A549 (cell line): Measurements from ENCODE around the gene AFAP1. TPM values are rescaled to one million over a fixed set of nuclear protein-coding genes. Genes with fewer than 3 reads are reported as not detected.

Experiments used
- ATAC-seq, 2 experiments: fragments of 200-7000 bp in 1 of 2; fragments of >200 bp in 1 of 2; cut with Nextera tagmentation in 1 of 2; cut with Tn5 transposase in 1 of 2; 3 replicates each; pipeline versions ENCODE4 v1.8.0 to v1.9.1; 2018 to 2020; ENCODE audit warnings: mild to moderate bottlenecking in 1 of 2, moderate library complexity in 1 of 2
- CTCF ChIA-PET: fragments of 300-600 bp; sonication (Branson Sonifier 250); formaldehyde crosslinking; extraction: SDS; loops from one replicate; lab custom pipeline; 2021; ENCODE audit warnings: antibody characterized with exemption, inconsistent platforms; lab: Yijun Ruan, JAX
- POLR2A ChIA-PET: fragments of 350-600 bp; formaldehyde crosslinking; extraction: SDS; loops from one replicate; lab custom pipeline; 2021; ENCODE audit warnings: antibody characterized with exemption, inconsistent platforms; lab: Yijun Ruan, JAX
- DNase-seq, 2 experiments: peaks; one replicate each; pipeline versions ENCODE4 v3.0.0 to v3.0.0-alpha.2; 2011 to 2016; ENCODE audit warnings: low read depth in 1 of 2, low spot score in 1 of 2
- FAIRE-seq: peaks from 2 replicates; lab custom pipeline; 2011; peaks lifted over from hg19 to GRCh38; lab: Jason Lieb, UNC
- H3K27ac ChIP-seq, 2 experiments: fragments of >200 bp; sonication (Bioruptor Twin); formaldehyde crosslinking; 3 replicates each; pipeline ENCODE4 v1.5.1; 2016 to 2017
- H3K4me1 ChIP-seq: fragments of >200 bp; sonication (Bioruptor Twin); formaldehyde crosslinking; 3 replicates; pipeline ENCODE4 v1.6.1; 2016
- H3K4me2 ChIP-seq: fragments of >200 bp; sonication (Bioruptor Twin); formaldehyde crosslinking; 3 replicates; pipeline ENCODE4 v1.6.1; 2016
- H3K4me3 ChIP-seq: fragments of >200 bp; sonication (Bioruptor Twin); formaldehyde crosslinking; 3 replicates; pipeline ENCODE4 v1.5.1; 2016
- H3K9me3 ChIP-seq: fragments of >200 bp; sonication (Bioruptor Twin); formaldehyde crosslinking; 3 replicates; pipeline ENCODE4 v1.6.1; 2016
- CHD4 ChIP-seq: fragments of 200-600 bp; sonication (generic); IDR thresholded peaks from 2 replicates; pipeline ENCODE4 v1.6.1; 2016; ENCODE audit warnings: antibody characterized with exemption, mild to moderate bottlenecking, borderline replicate concordance
- EHF ChIP-seq: fragments of 250-450 bp; sonication (Bioruptor Pico); IDR thresholded peaks from 2 replicates; pipeline ENCODE4 v1.5.0; 2020; ENCODE audit warnings: mild to moderate bottlenecking
- FOSB ChIP-seq: fragments of 250-450 bp; sonication (Bioruptor Pico); IDR thresholded peaks from 2 replicates; pipeline ENCODE4 v1.5.0; 2020; ENCODE audit warnings: mild to moderate bottlenecking, moderate library complexity
- FOSL2 ChIP-seq, 2 experiments: fragments of 450-650 bp in 1 of 2; fragments of >200 bp in 1 of 2; sonication (Bioruptor Twin) in 1 of 2; formaldehyde crosslinking; IDR thresholded peaks; 2 replicates each; pipeline versions ENCODE4 v1.5.0 to v1.6.1; 2016 to 2020; ENCODE audit warnings: mild to moderate bottlenecking in 1 of 2, moderate library complexity in 1 of 2
- GATA3 ChIP-seq: IDR thresholded peaks from 2 replicates; pipeline ENCODE4 v1.6.1; 2012; ENCODE audit warnings: borderline replicate concordance
- HOXA7 ChIP-seq: fragments of 250-450 bp; sonication (Bioruptor Pico); IDR thresholded peaks from 2 replicates; pipeline ENCODE4 v1.5.0; 2020; ENCODE audit warnings: mild to moderate bottlenecking, moderate library complexity
- HOXB5 ChIP-seq: fragments of 250-450 bp; sonication (Bioruptor Pico); IDR thresholded peaks from 2 replicates; pipeline ENCODE4 v1.5.0; 2020; ENCODE audit warnings: mild to moderate bottlenecking, moderate library complexity
- JUN ChIP-seq, 2 experiments: fragments of >200 bp; sonication (Bioruptor Twin); formaldehyde crosslinking; IDR thresholded peaks; 2 replicates in 1 of 2; 3 replicates in 1 of 2; pipeline ENCODE4 v1.6.1; 2016 to 2017
- MAZ ChIP-seq: fragments of 150-350 bp; IDR thresholded peaks from 2 replicates; pipeline ENCODE4 v1.6.1; 2014; ENCODE audit warnings: antibody characterized with exemption, low read depth, low read length, borderline replicate concordance
- NFE2L2 ChIP-seq: fragments of 150-350 bp; conservative IDR thresholded peaks from 2 replicates; pipeline ENCODE4 v1.6.1; 2014; ENCODE audit warnings: low read length
- POLR2A ChIP-seq: IDR thresholded peaks from 2 replicates; pipeline ENCODE4 v1.6.1; 2012; ENCODE audit warnings: mild to moderate bottlenecking, low read length
- RARB ChIP-seq: fragments of 250-450 bp; sonication (Bioruptor Pico); IDR thresholded peaks from 2 replicates; pipeline ENCODE4 v1.8.0; 2021; ENCODE audit warnings: mild to moderate bottlenecking, moderate library complexity
- RCOR1 ChIP-seq: fragments of 150-350 bp; IDR thresholded peaks from 2 replicates; pipeline ENCODE4 v1.6.1; 2014; ENCODE audit warnings: antibody characterized with exemption, low read length, low read depth
- RFX5 ChIP-seq: fragments of 450-650 bp; IDR thresholded peaks from 2 replicates; pipeline ENCODE4 v1.7.1; 2014; ENCODE audit warnings: antibody characterized with exemption, mild to moderate bottlenecking, moderate library complexity
- TFCP2L1 ChIP-seq: fragments of 250-450 bp; sonication (Bioruptor Pico); IDR thresholded peaks from 2 replicates; pipeline ENCODE4 v1.5.0; 2021; ENCODE audit warnings: mild to moderate bottlenecking
- ZNF302 ChIP-seq: fragments of 250-450 bp; sonication (Bioruptor Pico); IDR thresholded peaks from 2 replicates; pipeline ENCODE4 v1.9.0; 2021; ENCODE audit warnings: inconsistent platforms, mild to moderate bottlenecking, moderate library complexity
- WGBS: methylation state at CpG from one replicate; pipeline ENCODE4 v1.1.6; 2017; ENCODE audit errors: missing lambda C conversion rate; 5-methylcytosine and 5-hydroxymethylcytosine counted together
- polyA plus RNA-seq, 4 experiments: library from polyadenylated mRNA; depleted of rRNA in 3 of 4; stranded (reverse); fragments of >200 nt; fragmentation: RNase III in 1 of 4; extraction: RNeasy Plus Mini Kit Qiagen cat#74134 plus additional on column Dnase treatment in 1 of 4; gene quantifications; 2 replicates in 3 of 4; 3 replicates in 1 of 4; pipeline ENCODE4 v1.2.3, GENCODE V29; 2011 to 2017
- TF ChIP-seq, protein P1 (sequence below): IDR thresholded peaks from 2 replicates; pipeline ENCODE4 v1.6.1; 2012
- TF ChIP-seq, protein P2 (sequence below): fragments of >200 bp; sonication (Bioruptor Twin); formaldehyde crosslinking; IDR thresholded peaks from 3 replicates; pipeline ENCODE4 v1.5.1; 2016
- TF ChIP-seq, protein P3 (sequence below): IDR thresholded peaks from 2 replicates; pipeline ENCODE4 v1.6.1; 2012; ENCODE audit warnings: low read depth, borderline replicate concordance
- TF ChIP-seq, protein P4 (sequence below): fragments of 150-350 bp; IDR thresholded peaks from 2 replicates; pipeline ENCODE4 v1.6.1; 2014; ENCODE audit warnings: low read depth, mild to moderate bottlenecking, low read length
- TF ChIP-seq, protein P5 (sequence below): fragments of >200 bp; sonication (Bioruptor Twin); formaldehyde crosslinking; IDR thresholded peaks from 3 replicates; pipeline ENCODE4 v1.6.1; 2016
- TF ChIP-seq, protein P6 (sequence below): fragments of 250-450 bp; sonication (Bioruptor Pico); IDR thresholded peaks from 2 replicates; pipeline ENCODE4 v1.5.0; 2020; ENCODE audit warnings: low read depth, mild to moderate bottlenecking, moderate library complexity
- TF ChIP-seq, protein P7 (sequence below): fragments of 200-600 bp; sonication (generic); IDR thresholded peaks from 2 replicates; pipeline ENCODE4 v1.6.1; 2016; ENCODE audit warnings: antibody characterized with exemption, mild to moderate bottlenecking, moderate library complexity

AFAP1 gene
- polyA plus RNA-seq, 2 of the 4 experiments (the other 2 are of a cell fraction), result 25.4 to 29.6 TPM

DNA sequence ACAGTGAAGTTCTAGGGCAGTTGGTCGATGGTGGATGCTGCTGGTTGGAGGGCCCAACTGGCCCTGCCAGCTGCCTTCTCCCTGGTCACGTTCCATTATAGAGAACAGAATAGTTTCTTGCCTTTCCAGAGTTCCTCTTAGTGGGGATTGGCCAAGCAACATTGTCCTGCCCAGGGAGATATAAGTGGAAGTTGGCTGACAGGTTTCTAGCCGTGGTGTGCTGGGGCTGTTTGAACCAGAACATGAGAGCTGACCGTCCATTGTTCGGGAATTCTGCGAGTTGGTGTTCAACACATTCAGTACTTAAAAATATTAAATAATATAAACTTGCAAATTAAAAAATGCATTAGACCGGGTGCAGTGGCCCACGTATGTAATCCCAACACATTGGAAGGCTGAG lies 3.5 kb upstream of the AFAP1 start:
- Histone ChIP-seq H3K4me3 (no peak overlapping the region), H3K27ac (peak overlapping the region in 1 of 2 experiments; percentile 38; a peak in 2 of 6 replicates), H3K4me2 (no peak overlapping the region), H3K4me1 (peaks cover 36% of the 10 kb centered on the region), H3K9me3 (no peaks in the 10 kb centered on the region)
- CTCF ChIA-PET, result interaction anchor here (0.6 to 2.8 kb wide), 4 partner anchors 9 to 731 kb away, joined by 3 to 11 read pairs (median 3); no protein-coding TSS in a partner anchor
- POLR2A ChIA-PET, result no interaction called here
- WGBS, result 95% methylated on average over 8 of the region's 8 CpGs
- ATAC-seq (no peak), DNase-seq (no peak), FAIRE-seq (no peak)
- TF ChIP-seq NFE2L2 (no peak), ZNF302 (no peak), FOSB (CRISPR knock-in tag) (no peak), TFCP2L1 (CRISPR knock-in tag) (no peak), MAZ (no peak), FOSL2 (IDR thresholded peaks at IDR 0.05) (no peak), FOSL2 (CRISPR knock-in tag; IDR thresholded peaks at IDR 0.05) (no peak), RFX5 (no peak), POLR2A (no peak), RCOR1 (no peak), GATA3 (no peak), EHF (no peak)
- TF ChIP-seq, protein P1, sequence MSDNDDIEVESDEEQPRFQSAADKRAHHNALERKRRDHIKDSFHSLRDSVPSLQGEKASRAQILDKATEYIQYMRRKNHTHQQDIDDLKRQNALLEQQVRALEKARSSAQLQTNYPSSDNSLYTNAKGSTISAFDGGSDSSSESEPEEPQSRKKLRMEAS, result no peak
- TF ChIP-seq, protein P2, sequence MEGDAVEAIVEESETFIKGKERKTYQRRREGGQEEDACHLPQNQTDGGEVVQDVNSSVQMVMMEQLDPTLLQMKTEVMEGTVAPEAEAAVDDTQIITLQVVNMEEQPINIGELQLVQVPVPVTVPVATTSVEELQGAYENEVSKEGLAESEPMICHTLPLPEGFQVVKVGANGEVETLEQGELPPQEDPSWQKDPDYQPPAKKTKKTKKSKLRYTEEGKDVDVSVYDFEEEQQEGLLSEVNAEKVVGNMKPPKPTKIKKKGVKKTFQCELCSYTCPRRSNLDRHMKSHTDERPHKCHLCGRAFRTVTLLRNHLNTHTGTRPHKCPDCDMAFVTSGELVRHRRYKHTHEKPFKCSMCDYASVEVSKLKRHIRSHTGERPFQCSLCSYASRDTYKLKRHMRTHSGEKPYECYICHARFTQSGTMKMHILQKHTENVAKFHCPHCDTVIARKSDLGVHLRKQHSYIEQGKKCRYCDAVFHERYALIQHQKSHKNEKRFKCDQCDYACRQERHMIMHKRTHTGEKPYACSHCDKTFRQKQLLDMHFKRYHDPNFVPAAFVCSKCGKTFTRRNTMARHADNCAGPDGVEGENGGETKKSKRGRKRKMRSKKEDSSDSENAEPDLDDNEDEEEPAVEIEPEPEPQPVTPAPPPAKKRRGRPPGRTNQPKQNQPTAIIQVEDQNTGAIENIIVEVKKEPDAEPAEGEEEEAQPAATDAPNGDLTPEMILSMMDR, result no peak
- TF ChIP-seq, protein P3, sequence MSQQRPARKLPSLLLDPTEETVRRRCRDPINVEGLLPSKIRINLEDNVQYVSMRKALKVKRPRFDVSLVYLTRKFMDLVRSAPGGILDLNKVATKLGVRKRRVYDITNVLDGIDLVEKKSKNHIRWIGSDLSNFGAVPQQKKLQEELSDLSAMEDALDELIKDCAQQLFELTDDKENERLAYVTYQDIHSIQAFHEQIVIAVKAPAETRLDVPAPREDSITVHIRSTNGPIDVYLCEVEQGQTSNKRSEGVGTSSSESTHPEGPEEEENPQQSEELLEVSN, result no peak
- TF ChIP-seq, protein P4, sequence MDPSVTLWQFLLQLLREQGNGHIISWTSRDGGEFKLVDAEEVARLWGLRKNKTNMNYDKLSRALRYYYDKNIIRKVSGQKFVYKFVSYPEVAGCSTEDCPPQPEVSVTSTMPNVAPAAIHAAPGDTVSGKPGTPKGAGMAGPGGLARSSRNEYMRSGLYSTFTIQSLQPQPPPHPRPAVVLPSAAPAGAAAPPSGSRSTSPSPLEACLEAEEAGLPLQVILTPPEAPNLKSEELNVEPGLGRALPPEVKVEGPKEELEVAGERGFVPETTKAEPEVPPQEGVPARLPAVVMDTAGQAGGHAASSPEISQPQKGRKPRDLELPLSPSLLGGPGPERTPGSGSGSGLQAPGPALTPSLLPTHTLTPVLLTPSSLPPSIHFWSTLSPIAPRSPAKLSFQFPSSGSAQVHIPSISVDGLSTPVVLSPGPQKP, result no peak
- TF ChIP-seq, protein P5, sequence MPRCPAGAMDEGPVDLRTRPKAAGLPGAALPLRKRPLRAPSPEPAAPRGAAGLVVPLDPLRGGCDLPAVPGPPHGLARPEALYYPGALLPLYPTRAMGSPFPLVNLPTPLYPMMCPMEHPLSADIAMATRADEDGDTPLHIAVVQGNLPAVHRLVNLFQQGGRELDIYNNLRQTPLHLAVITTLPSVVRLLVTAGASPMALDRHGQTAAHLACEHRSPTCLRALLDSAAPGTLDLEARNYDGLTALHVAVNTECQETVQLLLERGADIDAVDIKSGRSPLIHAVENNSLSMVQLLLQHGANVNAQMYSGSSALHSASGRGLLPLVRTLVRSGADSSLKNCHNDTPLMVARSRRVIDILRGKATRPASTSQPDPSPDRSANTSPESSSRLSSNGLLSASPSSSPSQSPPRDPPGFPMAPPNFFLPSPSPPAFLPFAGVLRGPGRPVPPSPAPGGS, result no peak

DNA sequence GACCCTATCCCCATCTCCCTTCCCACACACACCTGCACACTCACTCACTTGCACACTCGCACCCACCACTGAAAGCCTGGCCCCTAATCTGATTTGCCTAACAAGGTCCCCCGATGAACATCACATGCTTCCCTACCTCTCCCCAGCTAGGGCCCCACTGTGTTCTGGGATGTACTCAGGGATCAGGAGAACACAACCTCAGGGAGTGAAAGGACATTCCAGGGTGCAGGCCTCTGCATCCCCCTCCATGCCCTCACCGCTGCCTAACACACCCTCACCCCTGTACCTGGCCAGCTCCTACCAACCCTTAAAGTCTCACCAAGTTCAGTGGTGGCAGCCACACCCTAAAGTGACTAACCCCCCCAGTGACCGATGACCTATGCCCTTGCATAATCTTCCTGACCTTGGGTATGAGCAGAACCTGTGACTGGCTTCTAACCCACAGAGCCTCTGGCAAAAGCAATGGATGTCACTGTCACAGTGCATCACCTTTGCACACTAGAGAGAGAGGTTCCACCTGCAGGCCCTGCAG lies 2.4 kb upstream of the AFAP1 start:
- no peak overlapping the region for H3K4me3 ChIP-seq
- 90% methylated on average over 4 of the region's 4 CpGs for WGBS
- no peak for TF ChIP-seq HOXB5 (CRISPR knock-in tag)
- no peak for TF ChIP-seq JUN (IDR thresholded peaks at IDR 0.05)
- no peak for TF ChIP-seq MAZ
- TF ChIP-seq RARB, result no peak
- TF ChIP-seq, protein P6, sequence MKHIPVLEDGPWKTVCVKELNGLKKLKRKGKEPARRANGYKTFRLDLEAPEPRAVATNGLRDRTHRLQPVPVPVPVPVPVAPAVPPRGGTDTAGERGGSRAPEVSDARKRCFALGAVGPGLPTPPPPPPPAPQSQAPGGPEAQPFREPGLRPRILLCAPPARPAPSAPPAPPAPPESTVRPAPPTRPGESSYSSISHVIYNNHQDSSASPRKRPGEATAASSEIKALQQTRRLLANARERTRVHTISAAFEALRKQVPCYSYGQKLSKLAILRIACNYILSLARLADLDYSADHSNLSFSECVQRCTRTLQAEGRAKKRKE (CRISPR knock-in tag), result no peak
- TF ChIP-seq HOXA7 (CRISPR knock-in tag), result no peak
- no peak for TF ChIP-seq CHD4
- no peak for TF ChIP-seq POLR2A
- no peak for TF ChIP-seq NFE2L2
- TF ChIP-seq, protein P7, sequence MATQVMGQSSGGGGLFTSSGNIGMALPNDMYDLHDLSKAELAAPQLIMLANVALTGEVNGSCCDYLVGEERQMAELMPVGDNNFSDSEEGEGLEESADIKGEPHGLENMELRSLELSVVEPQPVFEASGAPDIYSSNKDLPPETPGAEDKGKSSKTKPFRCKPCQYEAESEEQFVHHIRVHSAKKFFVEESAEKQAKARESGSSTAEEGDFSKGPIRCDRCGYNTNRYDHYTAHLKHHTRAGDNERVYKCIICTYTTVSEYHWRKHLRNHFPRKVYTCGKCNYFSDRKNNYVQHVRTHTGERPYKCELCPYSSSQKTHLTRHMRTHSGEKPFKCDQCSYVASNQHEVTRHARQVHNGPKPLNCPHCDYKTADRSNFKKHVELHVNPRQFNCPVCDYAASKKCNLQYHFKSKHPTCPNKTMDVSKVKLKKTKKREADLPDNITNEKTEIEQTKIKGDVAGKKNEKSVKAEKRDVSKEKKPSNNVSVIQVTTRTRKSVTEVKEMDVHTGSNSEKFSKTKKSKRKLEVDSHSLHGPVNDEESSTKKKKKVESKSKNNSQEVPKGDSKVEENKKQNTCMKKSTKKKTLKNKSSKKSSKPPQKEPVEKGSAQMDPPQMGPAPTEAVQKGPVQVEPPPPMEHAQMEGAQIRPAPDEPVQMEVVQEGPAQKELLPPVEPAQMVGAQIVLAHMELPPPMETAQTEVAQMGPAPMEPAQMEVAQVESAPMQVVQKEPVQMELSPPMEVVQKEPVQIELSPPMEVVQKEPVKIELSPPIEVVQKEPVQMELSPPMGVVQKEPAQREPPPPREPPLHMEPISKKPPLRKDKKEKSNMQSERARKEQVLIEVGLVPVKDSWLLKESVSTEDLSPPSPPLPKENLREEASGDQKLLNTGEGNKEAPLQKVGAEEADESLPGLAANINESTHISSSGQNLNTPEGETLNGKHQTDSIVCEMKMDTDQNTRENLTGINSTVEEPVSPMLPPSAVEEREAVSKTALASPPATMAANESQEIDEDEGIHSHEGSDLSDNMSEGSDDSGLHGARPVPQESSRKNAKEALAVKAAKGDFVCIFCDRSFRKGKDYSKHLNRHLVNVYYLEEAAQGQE, result no peak
- TF ChIP-seq, all 56 proteins: peak for 0
- POLR2A ChIA-PET, result no interaction called here
- Histone ChIP-seq H3K27ac (peak overlapping the region; percentile 59 to 100; a peak in 5 of 6 replicates), H3K4me1 (peaks cover 40% of the 10 kb centered on the region), H3K9me3 (no peaks in the 10 kb centered on the region), H3K4me2 (peak overlapping the region; percentile 50; the same call in 2 of the 3 replicates)
- CTCF ChIA-PET, result interaction anchor here (0.6 to 4.5 kb wide), 5 partner anchors 10 to 140 kb away, joined by 3 to 17 read pairs (median 8); no protein-coding TSS in a partner anchor
- no peak for DNase-seq
- FAIRE-seq, result no peak
- no peak for ATAC-seq
